B cell (primary cell): Measurements from ENCODE around the gene IL20. TPM values are rescaled to one million over a fixed set of nuclear protein-coding genes. Genes with fewer than 3 reads are reported as not detected.
A peak's percentile ranks its signal among the peaks of the same experiment; 100 is the strongest.

ENCODE experiments used
- ATAC-seq: fragments of 200-7000 bp; cut with Tn5 transposase; one replicate; pipeline ENCODE4 v1.10.0; 2021; ENCODE audit warnings: low read depth, mild to moderate bottlenecking, moderate number of reproducible peaks, moderate library complexity
- CTCF ChIA-PET: fragments of 350-600 bp; sonication (Branson Sonifier 250); formaldehyde crosslinking; loops from one replicate; lab custom pipeline; 2021; ENCODE audit warnings: antibody characterized with exemption, inconsistent platforms; lab: Charles Lee
- POLR2A ChIA-PET: fragments of 350-600 bp; sonication (Branson Sonifier 250); formaldehyde crosslinking; loops from one replicate; lab custom pipeline; 2021; ENCODE audit warnings: antibody characterized with exemption; lab: Charles Lee
- DNase-seq: peaks from one replicate; pipeline ENCODE4 v3.0.0; 2013
- H2AFZ ChIP-seq: 2 replicates; pipeline ENCODE4 v1.6.1; 2012; ENCODE audit warnings: mild to moderate bottlenecking, low read depth, low read length; ENCODE audit not compliant: insufficient read depth, poor library complexity, severe bottlenecking
- H3K27ac ChIP-seq, 2 donors: 1 replicate in 1 of 2; 2 replicates in 1 of 2; pipeline ENCODE4 v1.5.1; 2012 to 2013; ENCODE audit warnings: low read length in 2 of 2, mild to moderate bottlenecking in 2 of 2, moderate library complexity in 1 of 2
- H3K27me3 ChIP-seq, 4 experiments: fragments of 200-600 bp in 1 of 4; sonication (generic) in 1 of 4; replicated peaks in 1 of 4; 1 replicate in 2 of 4; 2 replicates in 2 of 4; pipeline versions ENCODE4 v1.6.1 to v1.7.0; 2013 to 2016; ENCODE audit warnings: low read length in 3 of 4, mild to moderate bottlenecking in 2 of 4, mixed read lengths in 1 of 4, moderate library complexity in 1 of 4; ENCODE audit not compliant: insufficient read depth in 4 of 4, control insufficient read depth in 3 of 4; ENCODE audit errors: control extremely low read depth in 1 of 4
- H3K36me3 ChIP-seq, 2 experiments: replicated peaks in 1 of 2; 1 replicate in 1 of 2; 2 replicates in 1 of 2; pipeline versions ENCODE4 v1.6.1 to v1.7.1; 2013; ENCODE audit warnings: low read length in 1 of 2; ENCODE audit not compliant: insufficient read depth in 2 of 2, control insufficient read depth in 1 of 2; ENCODE audit errors: control extremely low read depth in 1 of 2, extremely low read depth in 1 of 2
- H3K4me1 ChIP-seq, 2 donors: fragments of 200-600 bp in 1 of 2; sonication (generic) in 1 of 2; 1 replicate in 1 of 2; 2 replicates in 1 of 2; pipeline versions ENCODE4 v1.5.1 to v1.6.1; 2013 to 2017; ENCODE audit warnings: low read length in 2 of 2; ENCODE audit not compliant: control insufficient read depth in 2 of 2, insufficient read depth in 2 of 2
- H3K4me2 ChIP-seq: replicated peaks from 2 replicates; pipeline ENCODE3; 2012; ENCODE audit warnings: mild to moderate bottlenecking, low read depth, low read length; ENCODE audit not compliant: poor library complexity, severe bottlenecking
- H3K4me3 ChIP-seq, 5 experiments: fragments of 200-600 bp in 1 of 5; sonication (generic) in 1 of 5; 1 replicate in 3 of 5; 2 replicates in 2 of 5; pipeline versions ENCODE4 v1.5.1 to v1.7.0; 2011 to 2016; ENCODE audit warnings: low read length in 4 of 5, mild to moderate bottlenecking in 4 of 5, low read depth in 2 of 5, control low read depth in 1 of 5, moderate library complexity in 1 of 5; ENCODE audit not compliant: insufficient read depth in 1 of 5; ENCODE audit errors: control extremely low read depth in 1 of 5, extremely low read depth in 1 of 5
- H3K79me2 ChIP-seq: fragments of 200-600 bp; sonication (generic); one replicate; pipeline ENCODE4 v1.6.0; 2016; ENCODE audit warnings: low read length; ENCODE audit not compliant: control insufficient read depth, insufficient read depth
- H3K9ac ChIP-seq: fragments of 200-600 bp; sonication (generic); 2 replicates; pipeline ENCODE4 v1.6.1; 2017; ENCODE audit warnings: mild to moderate bottlenecking, low read length, moderate library complexity
- H3K9me3 ChIP-seq, 3 donors: one replicate each; pipeline versions ENCODE4 v1.6.1 to v1.7.1; 2013; ENCODE audit warnings: low read length in 2 of 3; ENCODE audit not compliant: control insufficient read depth in 2 of 3, insufficient read depth in 1 of 3; ENCODE audit errors: control extremely low read depth in 1 of 3
- H4K20me1 ChIP-seq: 2 replicates; pipeline ENCODE4 v1.6.0; 2012; ENCODE audit warnings: mild to moderate bottlenecking, low read length; ENCODE audit not compliant: insufficient read depth, control insufficient read depth, poor library complexity, severe bottlenecking
- H3K27ac Mint-ChIP-seq: one replicate; pipeline ENCODE4 v1.8.0; 2021; ENCODE audit warnings: mixed read lengths
- H3K27me3 Mint-ChIP-seq: one replicate; pipeline ENCODE4 v1.8.0; 2021; ENCODE audit warnings: mixed read lengths
- H3K4me1 Mint-ChIP-seq: one replicate; pipeline ENCODE4 v1.8.0; 2021; ENCODE audit warnings: mixed read lengths
- H3K4me3 Mint-ChIP-seq: one replicate; pipeline ENCODE4 v1.8.0; 2021; ENCODE audit warnings: mixed read lengths
- H3K9me3 Mint-ChIP-seq: one replicate; pipeline ENCODE4 v1.8.0; 2022; ENCODE audit warnings: mixed read lengths; ENCODE audit not compliant: insufficient read depth
- EZH2 ChIP-seq: IDR thresholded peaks from 2 replicates; pipeline ENCODE4 v1.6.1; 2012; ENCODE audit warnings: borderline replicate concordance, low read depth, mild to moderate bottlenecking, moderate library complexity, low read length; ENCODE audit not compliant: insufficient read depth, poor library complexity, severe bottlenecking
- WGBS: methylation state at CpG from one replicate; pipeline ENCODE4 v1.1.5; 2013; ENCODE audit warnings: missing lambda C conversion rate; ENCODE audit not compliant: insufficient coverage; 5-methylcytosine and 5-hydroxymethylcytosine counted together
- intact Hi-C: fragments of 100-400 bp; cut with micrococcal nuclease; formaldehyde crosslinking; loops from one replicate; pipeline ENCODE4 v1.10.0; 2022
- polyA plus RNA-seq: library from polyadenylated mRNA; depleted of rRNA; stranded (reverse); fragments of >200 nt; gene quantifications from 2 replicates; pipeline ENCODE4 v1.2.3, GENCODE V29; 2012
- total RNA-seq, 2 donors: library from RNA; stranded (reverse); fragments of 120-200 nt in 1 of 2; gene quantifications; 1 replicate in 1 of 2; 2 replicates in 1 of 2; pipeline versions ENCODE4 v1.2.3 to v1.2.4, GENCODE V29; 2013 to 2022
- TF ChIP-seq, protein P1 (sequence below): fragments of 200-600 bp; IDR thresholded peaks from one replicate; pipeline ENCODE4 v1.8.0; 2022; ENCODE audit warnings: antibody characterized with exemption, mild to moderate bottlenecking

The IL20 gene
- total and polyA plus RNA-seq, 2 donors (not counting 1 experiment from before 2014, with no cell fraction given): not detected

DNA sequence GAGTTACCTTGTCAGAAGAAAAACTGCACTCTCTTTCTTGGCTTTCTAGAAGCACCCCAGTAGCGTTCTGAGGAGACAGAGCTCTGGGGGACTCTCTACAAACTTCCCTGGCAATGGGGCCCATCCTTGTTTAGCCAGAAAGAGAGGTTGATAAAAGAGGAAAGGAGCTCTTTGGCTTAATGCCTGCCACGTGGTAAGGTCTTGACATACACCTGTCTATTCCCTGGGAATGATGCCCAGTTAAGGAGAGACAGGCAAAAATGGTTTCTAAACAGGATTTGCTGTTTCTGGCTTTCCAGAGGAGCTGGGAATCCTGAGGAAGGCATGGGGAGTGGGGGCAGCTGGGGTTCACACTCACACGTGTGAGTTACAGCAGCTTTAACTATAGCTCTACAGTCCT is 30.2 kb upstream of the IL20 start:
- Mint-ChIP-seq H3K4me1 (peaks cover 44% of the 10 kb centered on the region), H3K9me3 (no peaks in the 10 kb centered on the region), H3K4me3 (no peak overlapping the region), H3K27ac (no peak overlapping the region), H3K27me3 (peaks cover 12% of the 10 kb centered on the region)
- no peaks in the 10 kb centered on the region for H3K36me3 ChIP-seq
- TF ChIP-seq, protein P1, sequence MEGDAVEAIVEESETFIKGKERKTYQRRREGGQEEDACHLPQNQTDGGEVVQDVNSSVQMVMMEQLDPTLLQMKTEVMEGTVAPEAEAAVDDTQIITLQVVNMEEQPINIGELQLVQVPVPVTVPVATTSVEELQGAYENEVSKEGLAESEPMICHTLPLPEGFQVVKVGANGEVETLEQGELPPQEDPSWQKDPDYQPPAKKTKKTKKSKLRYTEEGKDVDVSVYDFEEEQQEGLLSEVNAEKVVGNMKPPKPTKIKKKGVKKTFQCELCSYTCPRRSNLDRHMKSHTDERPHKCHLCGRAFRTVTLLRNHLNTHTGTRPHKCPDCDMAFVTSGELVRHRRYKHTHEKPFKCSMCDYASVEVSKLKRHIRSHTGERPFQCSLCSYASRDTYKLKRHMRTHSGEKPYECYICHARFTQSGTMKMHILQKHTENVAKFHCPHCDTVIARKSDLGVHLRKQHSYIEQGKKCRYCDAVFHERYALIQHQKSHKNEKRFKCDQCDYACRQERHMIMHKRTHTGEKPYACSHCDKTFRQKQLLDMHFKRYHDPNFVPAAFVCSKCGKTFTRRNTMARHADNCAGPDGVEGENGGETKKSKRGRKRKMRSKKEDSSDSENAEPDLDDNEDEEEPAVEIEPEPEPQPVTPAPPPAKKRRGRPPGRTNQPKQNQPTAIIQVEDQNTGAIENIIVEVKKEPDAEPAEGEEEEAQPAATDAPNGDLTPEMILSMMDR: no peak
- TF ChIP-seq EZH2: no peak
- H3K9ac ChIP-seq: no peak overlapping the region
- H3K27me3 ChIP-seq: no peaks in the 10 kb centered on the region
- POLR2A ChIA-PET: interaction anchor here (0.6 kb wide), 1 partner anchor 514 kb away, joined by 3 read pairs; no protein-coding TSS in a partner anchor
- DNase-seq (no peak), ATAC-seq (no peak)
- 77% methylated on average over 2 of the region's 3 CpGs for WGBS
- H3K79me2 ChIP-seq: no peaks in the 10 kb centered on the region
- no peaks in the 10 kb centered on the region for H3K9me3 ChIP-seq
- no peak overlapping the region for H2AFZ ChIP-seq
- H3K4me1 ChIP-seq: peaks cover 45 to 47% of the 10 kb centered on the region in 2 donors
- H3K4me2 ChIP-seq: peak overlapping the region; percentile 13
- H3K27ac ChIP-seq: no peak overlapping the region
- H3K4me3 ChIP-seq: no peak overlapping the region
- H4K20me1 ChIP-seq: no peaks in the 10 kb centered on the region
- CTCF ChIA-PET: interaction anchor here (0.9 to 6.6 kb wide), 6 partner anchors 26 to 169 kb away, joined by 3 to 36 read pairs (median 3); partner anchors contain the start of gene IL20
- intact Hi-C loops: no loop called here

DNA sequence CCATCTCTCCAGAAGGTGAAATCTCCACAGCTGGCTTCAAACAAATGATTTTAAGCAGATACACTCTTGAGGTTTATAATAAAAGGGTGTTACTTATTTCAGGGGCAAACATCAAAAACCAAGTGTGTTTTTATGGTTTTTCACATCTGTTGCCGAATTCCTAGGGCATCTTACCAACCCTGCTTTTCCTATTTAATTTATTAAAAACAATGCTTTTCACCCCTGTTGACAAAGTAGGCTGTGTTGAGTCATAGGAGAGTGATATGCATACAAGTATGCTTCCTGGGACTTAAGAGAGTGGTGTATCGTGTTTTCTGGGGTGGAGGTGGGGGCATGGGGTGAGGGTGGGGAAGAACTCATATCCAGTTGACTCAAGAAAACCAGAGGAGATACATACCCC is 29.3 kb upstream of the IL20 start:
- Mint-ChIP-seq H3K4me1 (peaks cover 38% of the 10 kb centered on the region), H3K27me3 (peaks cover 12% of the 10 kb centered on the region), H3K27ac (no peak overlapping the region), H3K4me3 (no peak overlapping the region), H3K9me3 (no peaks in the 10 kb centered on the region)
- Histone ChIP-seq H3K9ac (no peak overlapping the region), H3K4me3 (no peak overlapping the region), H3K9me3 (no peaks in the 10 kb centered on the region), H3K4me1 (peaks cover 42% of the 10 kb centered on the region in 2 donors), H3K27ac (no peak overlapping the region), H3K4me2 (no peak overlapping the region), H3K79me2 (no peaks in the 10 kb centered on the region), H3K36me3 (no peaks in the 10 kb centered on the region), H2AFZ (no peak overlapping the region), H3K27me3 (no peaks in the 10 kb centered on the region), H4K20me1 (no peaks in the 10 kb centered on the region)
- ChIA-PET CTCF (interaction anchor here (0.9 to 6.6 kb wide), 3 partner anchors 27 to 94 kb away, joined by 3 to 36 read pairs (median 3); partner anchors contain the start of gene IL20), POLR2A (no interaction called here)
- ATAC-seq (no peak), DNase-seq (no peak)
- intact Hi-C loops: no loop called here
- no peak for TF ChIP-seq EZH2
- TF ChIP-seq, protein P1: no peak
- no CpG with 5 or more reads among the region's 2 CpGs for WGBS
